ENCODE measurements around the gene LY6G5C.

DNA sequence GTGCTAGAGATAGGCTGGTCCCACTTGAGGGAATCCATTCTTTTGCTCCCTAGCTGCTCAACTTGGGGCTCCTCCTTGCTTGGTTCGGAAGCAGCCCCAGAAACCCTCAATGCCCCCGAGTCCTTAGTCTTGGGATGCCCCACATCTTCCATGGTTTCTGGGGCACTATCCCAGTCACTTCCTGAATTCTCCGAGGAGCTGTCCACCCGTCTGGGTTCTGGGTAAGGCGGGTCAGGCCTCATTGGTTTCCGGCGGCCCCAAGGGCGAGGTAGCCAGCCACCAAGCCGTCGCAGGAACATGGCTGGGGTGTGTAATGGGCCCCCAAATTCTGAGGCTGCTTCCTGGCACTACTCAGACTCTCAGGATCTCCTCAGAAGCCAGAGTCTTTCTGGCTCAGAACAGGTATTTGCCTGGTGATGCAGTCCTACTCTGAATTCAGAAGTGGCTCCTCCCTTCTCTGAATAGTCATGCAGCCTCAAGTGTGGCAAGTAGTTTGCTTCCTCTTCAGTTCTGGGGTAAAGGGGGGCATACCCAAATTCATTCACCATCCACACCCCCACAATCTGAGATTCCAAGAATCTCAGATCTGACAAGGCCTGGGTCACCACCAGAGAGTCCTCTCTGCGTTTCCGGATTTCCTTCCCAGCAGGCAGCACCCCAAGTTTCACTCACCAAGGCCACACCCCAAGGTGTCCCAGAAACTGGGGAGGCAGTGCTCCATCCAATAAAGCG is 21.1 kb downstream of the LY6G5C start:
- no peak for TF ChIP-seq EZH2 (IDR thresholded peaks at IDR 0.05; ENCODE audit: insufficient read depth, poor library complexity, severe bottlenecking)
- TF ChIP-seq EZH2phosphoT487 (IDR thresholded peaks at IDR 0.05; ENCODE audit: insufficient read depth, low read depth) = no peak
